B cell (primary cell): Measurements from ENCODE around the gene ACAP1. TPM values are rescaled to one million over a fixed set of nuclear protein-coding genes. Genes with fewer than 3 reads are reported as not detected.
A peak's percentile ranks its signal among the peaks of the same experiment; 100 is the strongest.

Experiments
- ATAC-seq: fragments of 200-7000 bp; cut with Tn5 transposase; one replicate; pipeline ENCODE4 v1.10.0; 2021; ENCODE audit warnings: low read depth, mild to moderate bottlenecking, moderate number of reproducible peaks, moderate library complexity
- CTCF ChIA-PET: fragments of 350-600 bp; sonication (Branson Sonifier 250); formaldehyde crosslinking; loops from one replicate; lab custom pipeline; 2021; ENCODE audit warnings: antibody characterized with exemption, inconsistent platforms; lab: Charles Lee
- POLR2A ChIA-PET: fragments of 350-600 bp; sonication (Branson Sonifier 250); formaldehyde crosslinking; loops from one replicate; lab custom pipeline; 2021; ENCODE audit warnings: antibody characterized with exemption; lab: Charles Lee
- DNase-seq: peaks from one replicate; pipeline ENCODE4 v3.0.0; 2013
- H2AFZ ChIP-seq: 2 replicates; pipeline ENCODE4 v1.6.1; 2012; ENCODE audit warnings: mild to moderate bottlenecking, low read depth, low read length; ENCODE audit not compliant: insufficient read depth, poor library complexity, severe bottlenecking
- H3K27ac ChIP-seq, 2 donors: 1 replicate in 1 of 2; 2 replicates in 1 of 2; pipeline ENCODE4 v1.5.1; 2012 to 2013; ENCODE audit warnings: low read length in 2 of 2, mild to moderate bottlenecking in 2 of 2, moderate library complexity in 1 of 2
- H3K27me3 ChIP-seq, 4 experiments: fragments of 200-600 bp in 1 of 4; sonication (generic) in 1 of 4; replicated peaks in 1 of 4; 1 replicate in 2 of 4; 2 replicates in 2 of 4; pipeline versions ENCODE4 v1.6.1 to v1.7.0; 2013 to 2016; ENCODE audit warnings: low read length in 3 of 4, mild to moderate bottlenecking in 2 of 4, mixed read lengths in 1 of 4, moderate library complexity in 1 of 4; ENCODE audit not compliant: insufficient read depth in 4 of 4, control insufficient read depth in 3 of 4; ENCODE audit errors: control extremely low read depth in 1 of 4
- H3K36me3 ChIP-seq, 2 experiments: replicated peaks in 1 of 2; 1 replicate in 1 of 2; 2 replicates in 1 of 2; pipeline versions ENCODE4 v1.6.1 to v1.7.1; 2013; ENCODE audit warnings: low read length in 1 of 2; ENCODE audit not compliant: insufficient read depth in 2 of 2, control insufficient read depth in 1 of 2; ENCODE audit errors: control extremely low read depth in 1 of 2, extremely low read depth in 1 of 2
- H3K4me1 ChIP-seq, 2 donors: fragments of 200-600 bp in 1 of 2; sonication (generic) in 1 of 2; 1 replicate in 1 of 2; 2 replicates in 1 of 2; pipeline versions ENCODE4 v1.5.1 to v1.6.1; 2013 to 2017; ENCODE audit warnings: low read length in 2 of 2; ENCODE audit not compliant: control insufficient read depth in 2 of 2, insufficient read depth in 2 of 2
- H3K4me2 ChIP-seq: replicated peaks from 2 replicates; pipeline ENCODE3; 2012; ENCODE audit warnings: mild to moderate bottlenecking, low read depth, low read length; ENCODE audit not compliant: poor library complexity, severe bottlenecking
- H3K4me3 ChIP-seq, 5 experiments: fragments of 200-600 bp in 1 of 5; sonication (generic) in 1 of 5; 1 replicate in 3 of 5; 2 replicates in 2 of 5; pipeline versions ENCODE4 v1.5.1 to v1.7.0; 2011 to 2016; ENCODE audit warnings: low read length in 4 of 5, mild to moderate bottlenecking in 4 of 5, low read depth in 2 of 5, control low read depth in 1 of 5, moderate library complexity in 1 of 5; ENCODE audit not compliant: insufficient read depth in 1 of 5; ENCODE audit errors: control extremely low read depth in 1 of 5, extremely low read depth in 1 of 5
- H3K79me2 ChIP-seq: fragments of 200-600 bp; sonication (generic); one replicate; pipeline ENCODE4 v1.6.0; 2016; ENCODE audit warnings: low read length; ENCODE audit not compliant: control insufficient read depth, insufficient read depth
- H3K9ac ChIP-seq: fragments of 200-600 bp; sonication (generic); 2 replicates; pipeline ENCODE4 v1.6.1; 2017; ENCODE audit warnings: mild to moderate bottlenecking, low read length, moderate library complexity
- H3K9me3 ChIP-seq, 3 donors: one replicate each; pipeline versions ENCODE4 v1.6.1 to v1.7.1; 2013; ENCODE audit warnings: low read length in 2 of 3; ENCODE audit not compliant: control insufficient read depth in 2 of 3, insufficient read depth in 1 of 3; ENCODE audit errors: control extremely low read depth in 1 of 3
- H4K20me1 ChIP-seq: 2 replicates; pipeline ENCODE4 v1.6.0; 2012; ENCODE audit warnings: mild to moderate bottlenecking, low read length; ENCODE audit not compliant: insufficient read depth, control insufficient read depth, poor library complexity, severe bottlenecking
- H3K27ac Mint-ChIP-seq: one replicate; pipeline ENCODE4 v1.8.0; 2021; ENCODE audit warnings: mixed read lengths
- H3K27me3 Mint-ChIP-seq: one replicate; pipeline ENCODE4 v1.8.0; 2021; ENCODE audit warnings: mixed read lengths
- H3K4me1 Mint-ChIP-seq: one replicate; pipeline ENCODE4 v1.8.0; 2021; ENCODE audit warnings: mixed read lengths
- H3K4me3 Mint-ChIP-seq: one replicate; pipeline ENCODE4 v1.8.0; 2021; ENCODE audit warnings: mixed read lengths
- H3K9me3 Mint-ChIP-seq: one replicate; pipeline ENCODE4 v1.8.0; 2022; ENCODE audit warnings: mixed read lengths; ENCODE audit not compliant: insufficient read depth
- EZH2 ChIP-seq: IDR thresholded peaks from 2 replicates; pipeline ENCODE4 v1.6.1; 2012; ENCODE audit warnings: borderline replicate concordance, low read depth, mild to moderate bottlenecking, moderate library complexity, low read length; ENCODE audit not compliant: insufficient read depth, poor library complexity, severe bottlenecking
- WGBS: methylation state at CpG from one replicate; pipeline ENCODE4 v1.1.5; 2013; ENCODE audit warnings: missing lambda C conversion rate; ENCODE audit not compliant: insufficient coverage; 5-methylcytosine and 5-hydroxymethylcytosine counted together
- intact Hi-C: fragments of 100-400 bp; cut with micrococcal nuclease; formaldehyde crosslinking; loops from one replicate; pipeline ENCODE4 v1.10.0; 2022
- polyA plus RNA-seq: library from polyadenylated mRNA; depleted of rRNA; stranded (reverse); fragments of >200 nt; gene quantifications from 2 replicates; pipeline ENCODE4 v1.2.3, GENCODE V29; 2012
- total RNA-seq, 2 donors: library from RNA; stranded (reverse); fragments of 120-200 nt in 1 of 2; gene quantifications; 1 replicate in 1 of 2; 2 replicates in 1 of 2; pipeline versions ENCODE4 v1.2.3 to v1.2.4, GENCODE V29; 2013 to 2022
- TF ChIP-seq, protein P1 (sequence below): fragments of 200-600 bp; IDR thresholded peaks from one replicate; pipeline ENCODE4 v1.8.0; 2022; ENCODE audit warnings: antibody characterized with exemption, mild to moderate bottlenecking

Gene ACAP1
- total and polyA plus RNA-seq, 2 donors (not counting 1 experiment from before 2014, with no cell fraction given), result 392 to 412 TPM

DNA sequence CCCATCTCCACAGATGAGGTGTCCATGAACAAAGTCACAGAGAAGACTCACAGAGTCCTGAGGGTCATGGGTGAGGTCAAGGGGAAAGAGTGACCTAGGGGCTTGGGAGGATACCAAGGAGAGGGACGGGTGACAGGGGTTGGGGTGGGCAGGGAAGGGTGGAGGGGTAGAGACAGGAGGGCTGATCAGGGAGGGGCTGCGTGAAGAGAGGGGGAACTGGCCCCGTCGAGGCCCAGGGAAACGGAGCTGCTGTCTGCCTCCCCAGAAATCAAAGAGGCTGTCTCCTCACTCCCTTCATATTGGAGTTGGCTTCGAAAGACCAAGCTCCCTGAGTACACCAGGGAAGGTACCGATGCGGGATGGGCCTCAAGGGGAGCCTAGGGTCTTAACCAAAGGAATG, 19.2 kb downstream of the ACAP1 start:
- Mint-ChIP-seq H3K4me1 (peaks cover 30% of the 10 kb centered on the region), H3K9me3 (no peaks in the 10 kb centered on the region), H3K27ac (no peak overlapping the region), H3K27me3 (no peaks in the 10 kb centered on the region), H3K4me3 (no peak overlapping the region)
- DNase-seq (no peak), ATAC-seq (no peak)
- CTCF ChIA-PET, result interaction anchor here (0.5 to 5.9 kb wide), 34 partner anchors 10 to 332 kb away, joined by 3 to 43 read pairs (median 6); partner anchors contain the start of genes ACAP1, NEURL4, NLGN2 and PLSCR3
- TF ChIP-seq, protein P1, sequence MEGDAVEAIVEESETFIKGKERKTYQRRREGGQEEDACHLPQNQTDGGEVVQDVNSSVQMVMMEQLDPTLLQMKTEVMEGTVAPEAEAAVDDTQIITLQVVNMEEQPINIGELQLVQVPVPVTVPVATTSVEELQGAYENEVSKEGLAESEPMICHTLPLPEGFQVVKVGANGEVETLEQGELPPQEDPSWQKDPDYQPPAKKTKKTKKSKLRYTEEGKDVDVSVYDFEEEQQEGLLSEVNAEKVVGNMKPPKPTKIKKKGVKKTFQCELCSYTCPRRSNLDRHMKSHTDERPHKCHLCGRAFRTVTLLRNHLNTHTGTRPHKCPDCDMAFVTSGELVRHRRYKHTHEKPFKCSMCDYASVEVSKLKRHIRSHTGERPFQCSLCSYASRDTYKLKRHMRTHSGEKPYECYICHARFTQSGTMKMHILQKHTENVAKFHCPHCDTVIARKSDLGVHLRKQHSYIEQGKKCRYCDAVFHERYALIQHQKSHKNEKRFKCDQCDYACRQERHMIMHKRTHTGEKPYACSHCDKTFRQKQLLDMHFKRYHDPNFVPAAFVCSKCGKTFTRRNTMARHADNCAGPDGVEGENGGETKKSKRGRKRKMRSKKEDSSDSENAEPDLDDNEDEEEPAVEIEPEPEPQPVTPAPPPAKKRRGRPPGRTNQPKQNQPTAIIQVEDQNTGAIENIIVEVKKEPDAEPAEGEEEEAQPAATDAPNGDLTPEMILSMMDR, result no peak
- no peak for TF ChIP-seq EZH2
- no peaks in the 10 kb centered on the region for H3K9me3 ChIP-seq
- no peaks in the 10 kb centered on the region for H3K27me3 ChIP-seq
- H3K4me1 ChIP-seq, result peaks cover 14 to 37% of the 10 kb centered on the region in 2 donors
- POLR2A ChIA-PET, result interaction anchor here (0.9 to 1.2 kb wide), 2 partner anchors 80 to 81 kb away, joined by 3 read pairs; partner anchors contain the start of gene TMEM102
- peaks cover 10% of the 10 kb centered on the region for H4K20me1 ChIP-seq
- H3K79me2 ChIP-seq, result peaks cover 14% of the 10 kb centered on the region
- no peak overlapping the region for H3K9ac ChIP-seq
- H3K36me3 ChIP-seq, result peaks cover 0 to 2% of the 10 kb centered on the region in 2 experiments
- intact Hi-C loops, result no loop called here
- no peak overlapping the region for H3K27ac ChIP-seq
- H3K4me3 ChIP-seq, result no peak overlapping the region
- no CpG with 5 or more reads among the region's 8 CpGs for WGBS
- peak overlapping the region; percentile 30 for H3K4me2 ChIP-seq
- no peak overlapping the region for H2AFZ ChIP-seq

DNA sequence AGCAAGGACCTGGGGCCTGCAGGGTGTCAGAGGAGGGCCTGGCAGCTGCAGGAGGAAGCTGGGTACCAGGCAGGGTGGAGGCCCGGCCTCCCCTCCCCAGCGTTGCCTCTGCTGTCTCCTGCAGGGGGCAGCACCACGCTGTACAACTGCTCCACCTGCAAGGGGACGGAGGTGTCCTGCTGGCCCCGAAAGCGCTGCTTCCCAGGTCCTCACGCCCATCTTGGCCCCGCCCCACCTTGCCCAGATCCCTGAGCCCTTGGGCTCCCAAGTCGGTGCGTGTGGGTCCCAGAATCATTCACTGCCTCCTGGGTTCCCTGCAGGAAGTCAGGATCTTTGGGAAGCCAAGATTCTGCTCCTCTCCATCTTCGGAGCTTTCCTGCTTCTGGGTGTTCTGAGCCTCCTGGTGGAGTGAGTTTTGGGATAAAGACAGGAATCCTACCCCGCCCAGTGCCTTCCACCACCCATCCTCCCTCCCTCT, 19.8 kb downstream of the ACAP1 start:
- intact Hi-C loops, result loop anchor here (1.0 kb wide), 7 partner anchors 38 to 332 kb away; partner anchors contain the start of genes PLSCR3, POLR2A, SENP3 and TMEM102
- H3K4me2 ChIP-seq, result peak overlapping the region; percentile 30
- no peak overlapping the region for H2AFZ ChIP-seq
- TF ChIP-seq EZH2, result no peak
- TF ChIP-seq, protein P1, result peak; percentile 90
- DNase-seq (peak; percentile 88), ATAC-seq (peak; percentile 51)
- H3K9me3 ChIP-seq, result no peaks in the 10 kb centered on the region
- peaks cover 5% of the 10 kb centered on the region for H4K20me1 ChIP-seq
- Mint-ChIP-seq H3K4me1 (peaks cover 27% of the 10 kb centered on the region), H3K27me3 (no peaks in the 10 kb centered on the region), H3K4me3 (peak overlapping the region; percentile 39), H3K27ac (no peak overlapping the region), H3K9me3 (no peaks in the 10 kb centered on the region)
- H3K79me2 ChIP-seq, result peaks cover 14% of the 10 kb centered on the region
- H3K9ac ChIP-seq, result no peak overlapping the region
- ChIA-PET POLR2A (interaction anchor here (0.6 to 1.2 kb wide), 3 partner anchors 79 to 88 kb away, joined by 3 to 6 read pairs (median 3); partner anchors contain the start of gene TMEM102), CTCF (interaction anchor here (0.5 to 5.9 kb wide), 37 partner anchors 11 to 332 kb away, joined by 3 to 43 read pairs (median 5); partner anchors contain the start of genes ACAP1, NEURL4, NLGN2 and PLSCR3)
- 4% methylated on average over 10 of the region's 12 CpGs for WGBS
- no peaks in the 10 kb centered on the region for H3K27me3 ChIP-seq
- H3K36me3 ChIP-seq, result no peaks in the 10 kb centered on the region
- peaks cover 11 to 32% of the 10 kb centered on the region in 2 donors for H3K4me1 ChIP-seq
- H3K4me3 ChIP-seq, result no peak overlapping the region
- H3K27ac ChIP-seq, result no peak overlapping the region
